Astrocyte (in vitro differentiated cells and primary cell): ENCODE data around the gene GJA4.

Source experiments
- CTCF ChIP-seq: IDR thresholded peaks from 2 replicates; pipeline ENCODE4 v1.5.1; 2011; ENCODE audit warnings: low read depth, mild to moderate bottlenecking, inconsistent platforms, low read length, moderate library complexity; ENCODE audit not compliant: insufficient read depth
- EZH2 ChIP-seq: IDR thresholded peaks from 2 replicates; pipeline ENCODE4 v1.6.1; 2012; ENCODE audit warnings: mild to moderate bottlenecking, low read length, inconsistent platforms; ENCODE audit not compliant: insufficient read depth

GRCh38 chr1:34757386-34757785, 35.4 kb upstream of the GJA4 start:
- no peak for TF ChIP-seq CTCF
- TF ChIP-seq EZH2 = no peak
